ENCODE results near the gene ASPA. TPM values are rescaled to one million over a fixed set of nuclear protein-coding genes. Genes with fewer than 3 reads are reported as not detected.

ASPA gene
- total and polyA plus RNA-seq, 2 of the 13 experiments (the other 11 are each of a cell fraction or from before 2014, with no cell fraction given) = not detected

DNA sequence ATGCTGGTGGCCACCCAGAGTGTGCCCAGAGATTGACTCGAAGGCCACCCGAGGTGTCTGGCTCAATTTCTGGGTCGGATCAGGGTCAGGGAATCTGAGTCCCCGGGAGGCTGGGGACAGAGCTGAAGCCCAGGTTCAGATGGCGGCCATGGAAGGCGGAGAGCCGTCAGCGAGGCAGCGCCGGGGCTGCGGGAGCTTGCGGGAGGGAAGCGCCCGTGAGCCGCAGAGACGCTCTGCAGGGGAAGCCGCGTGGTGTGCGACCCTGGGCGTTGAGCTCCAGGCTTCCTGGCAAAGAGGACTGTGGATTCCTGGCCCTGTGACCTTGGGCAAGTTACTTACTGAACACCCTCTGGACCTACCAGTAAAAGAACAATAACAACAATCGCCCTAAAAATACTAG lies 3.7 kb upstream of the ASPA start:
- 88% methylated on average over 17 of the region's 21 CpGs for WGBS (ENCODE audit: low lambda C conversion rate)
- H3K36me3 ChIP-seq (replicated peaks in 1 of 2; ENCODE audit: control insufficient read depth in 1 of 2, insufficient read depth in 2 of 2, low read length in 2 of 2) = no peaks in the 10 kb centered on the region
- peaks cover 44% of the 10 kb centered on the region for H3K4me1 ChIP-seq (ENCODE audit: insufficient read depth, low read length)
- H3K4me3 ChIP-seq (replicated peaks in 1 of 3; ENCODE audit: insufficient read depth in 1 of 3, low read depth in 2 of 3, low read length in 3 of 3) = no peak overlapping the region
- no peak overlapping the region for H2AFZ ChIP-seq (ENCODE audit: low read length)
- H3K27ac ChIP-seq (ENCODE audit: extremely low read length, insufficient read depth, low read length) = no peak overlapping the region
- no peak overlapping the region for H3K9ac ChIP-seq (ENCODE audit: insufficient read depth, low read depth, low read length)
- ATAC-seq (no peak), FAIRE-seq (no peak), DNase-seq (ENCODE audit: low spot score) (no peak)
- no peak overlapping the region for H3K4me2 ChIP-seq (ENCODE audit: low read depth, low read length)
- intact Hi-C loops (cut with micrococcal nuclease; ENCODE audit: unreplicated experiment) (loop anchor here (5.0 kb wide), 1 partner anchor 60 kb away; no protein-coding TSS in a partner anchor), in situ Hi-C loops (cut with HindIII; ENCODE audit: extremely low pct_ligation_motif_present, low pct_unique_long_range_greater_than_20kb) (no loop called here)
- H3K9me3 ChIP-seq (ENCODE audit: low read length) = no peaks in the 10 kb centered on the region
- CTCF ChIA-PET (ENCODE audit: low intra/inter-chr PET ratio, low total read pairs) = no interaction called here
- no TSS peak for BruUV-seq (replicated peaks)
- no peak for TF ChIP-seq EP300 (IDR thresholded peaks at IDR 0.05; ENCODE audit: low read depth in 2 of 2, low read length in 2 of 2)
- no peak for TF ChIP-seq EP300 (CRISPR knock-in tag; IDR thresholded peaks at IDR 0.05; ENCODE audit: borderline replicate concordance)
- TF ChIP-seq MYC (CRISPR knock-in tag; IDR thresholded peaks at IDR 0.05; ENCODE audit: borderline replicate concordance) = no peak
- TF ChIP-seq HOXA3 (CRISPR knock-in tag; IDR thresholded peaks at IDR 0.05) = peak; percentile 18; the same call in 1 of the 2 replicates
- TF ChIP-seq EED (CRISPR knock-in tag; IDR thresholded peaks at IDR 0.05) = no peak
- TF ChIP-seq, protein P1, sequence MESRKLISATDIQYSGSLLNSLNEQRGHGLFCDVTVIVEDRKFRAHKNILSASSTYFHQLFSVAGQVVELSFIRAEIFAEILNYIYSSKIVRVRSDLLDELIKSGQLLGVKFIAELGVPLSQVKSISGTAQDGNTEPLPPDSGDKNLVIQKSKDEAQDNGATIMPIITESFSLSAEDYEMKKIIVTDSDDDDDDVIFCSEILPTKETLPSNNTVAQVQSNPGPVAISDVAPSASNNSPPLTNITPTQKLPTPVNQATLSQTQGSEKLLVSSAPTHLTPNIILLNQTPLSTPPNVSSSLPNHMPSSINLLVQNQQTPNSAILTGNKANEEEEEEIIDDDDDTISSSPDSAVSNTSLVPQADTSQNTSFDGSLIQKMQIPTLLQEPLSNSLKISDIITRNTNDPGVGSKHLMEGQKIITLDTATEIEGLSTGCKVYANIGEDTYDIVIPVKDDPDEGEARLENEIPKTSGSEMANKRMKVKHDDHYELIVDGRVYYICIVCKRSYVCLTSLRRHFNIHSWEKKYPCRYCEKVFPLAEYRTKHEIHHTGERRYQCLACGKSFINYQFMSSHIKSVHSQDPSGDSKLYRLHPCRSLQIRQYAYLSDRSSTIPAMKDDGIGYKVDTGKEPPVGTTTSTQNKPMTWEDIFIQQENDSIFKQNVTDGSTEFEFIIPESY (CRISPR knock-in tag; IDR thresholded peaks at IDR 0.05) = peak; percentile 81
- no peak for TF ChIP-seq ZNF850 (CRISPR knock-in tag; conservative IDR thresholded peaks at IDR 0.05)
- no peak for TF ChIP-seq GTF3A (CRISPR knock-in tag; conservative IDR thresholded peaks at IDR 0.05)
- 0 out of 2 replicates have a peak, but pooled peaks have one; percentile 19 for TF ChIP-seq POGZ (CRISPR knock-in tag; IDR thresholded peaks at IDR 0.05)
- no peak for TF ChIP-seq MXD3 (CRISPR knock-in tag; IDR thresholded peaks at IDR 0.05)
- no peak for TF ChIP-seq NCOA5 (CRISPR knock-in tag; IDR thresholded peaks at IDR 0.05)
- TF ChIP-seq TAF15 (IDR thresholded peaks at IDR 0.05; ENCODE audit: low read depth, low read length, poor library complexity, severe bottlenecking) = no peak
- no peak for TF ChIP-seq ZNF101 (CRISPR knock-in tag; IDR thresholded peaks at IDR 0.05; ENCODE audit: borderline replicate concordance, low read depth)
- peak; percentile 28; the same call in 1 of the 2 replicates for TF ChIP-seq ZNF687 (CRISPR knock-in tag; IDR thresholded peaks at IDR 0.05)
- TF ChIP-seq ZBTB4 (CRISPR knock-in tag; IDR thresholded peaks at IDR 0.05; ENCODE audit: borderline replicate concordance) = 0 out of 2 replicates have a peak, but pooled peaks have one; percentile 22
- H3K27me3 ChIP-seq (ENCODE audit: control insufficient read depth in 1 of 2, insufficient read depth in 2 of 2, low read length in 2 of 2) = no peaks in the 10 kb centered on the region
- H3K79me2 ChIP-seq (ENCODE audit: insufficient read depth, low read length) = no peaks in the 10 kb centered on the region
- POLR2A ChIA-PET = no interaction called here
- no peaks in the 10 kb centered on the region for H4K20me1 ChIP-seq (ENCODE audit: insufficient read depth, low read length)
